NCI-H2107 treated with DMSO at 0.1 percent for 48 hours (cell line): ENCODE measurements around the gene LSAMP.

Source experiments
- DNase-seq: peaks from one replicate; lab custom pipeline; 2025; ENCODE audit not compliant: unreplicated experiment; lab: John Stamatoyannopoulos, UW

LSAMP gene

DNA sequence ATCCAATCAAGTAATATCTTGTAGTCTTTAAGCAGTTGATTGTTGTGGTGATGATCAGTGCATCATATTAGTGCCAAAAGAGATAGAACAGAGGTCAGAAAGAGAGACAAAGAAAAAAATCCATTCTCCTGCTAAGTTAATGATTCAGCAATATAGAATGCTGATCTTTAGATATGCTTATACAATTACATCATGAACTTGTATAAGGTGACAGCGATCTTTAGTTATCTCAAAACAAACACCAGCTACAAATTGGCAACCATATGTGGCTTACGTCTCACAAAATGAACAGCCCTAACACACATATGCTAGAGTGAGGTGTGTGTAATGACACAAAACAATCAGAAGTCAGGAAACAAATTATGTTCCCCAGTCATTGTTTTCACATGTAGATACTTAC lies 12.5 kb downstream of the LSAMP start:
- no peak for DNase-seq

DNA sequence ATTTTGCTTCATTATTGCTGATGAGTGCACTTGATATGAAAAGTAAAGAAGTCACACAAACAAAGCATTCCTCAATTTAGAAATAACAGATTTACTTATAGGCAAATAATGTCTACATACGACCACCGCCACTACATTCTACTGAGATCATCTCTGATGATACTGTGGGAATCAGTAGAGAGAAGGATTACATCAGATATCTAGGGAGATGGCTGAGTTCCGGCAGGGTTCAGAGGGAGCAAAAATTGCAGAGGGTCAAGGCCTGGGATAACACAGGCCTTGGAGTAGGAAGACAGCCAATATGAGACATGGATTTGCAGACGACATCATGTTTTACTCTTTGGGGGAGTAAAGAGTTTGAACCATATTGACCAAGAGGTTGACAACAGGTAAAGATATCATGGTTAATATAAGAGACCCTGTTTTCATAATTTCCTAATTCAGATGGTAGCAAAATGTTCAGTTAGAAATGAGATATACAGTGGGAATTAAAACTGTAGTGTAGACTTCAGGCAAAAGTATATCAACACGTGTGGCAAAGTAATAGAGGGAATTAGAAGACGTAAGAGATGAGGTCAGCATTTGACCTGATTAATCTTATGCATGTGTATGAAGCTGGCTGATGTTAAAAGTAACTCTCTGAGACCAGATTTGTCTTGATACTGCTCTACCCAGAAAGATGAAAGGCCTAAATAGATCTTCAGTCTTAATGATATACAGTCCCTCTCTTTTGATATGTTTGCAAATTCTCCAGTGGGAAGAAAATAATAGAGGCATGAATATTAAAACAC lies 15.6 kb downstream of the LSAMP start:
- DNase-seq: no peak

DNA sequence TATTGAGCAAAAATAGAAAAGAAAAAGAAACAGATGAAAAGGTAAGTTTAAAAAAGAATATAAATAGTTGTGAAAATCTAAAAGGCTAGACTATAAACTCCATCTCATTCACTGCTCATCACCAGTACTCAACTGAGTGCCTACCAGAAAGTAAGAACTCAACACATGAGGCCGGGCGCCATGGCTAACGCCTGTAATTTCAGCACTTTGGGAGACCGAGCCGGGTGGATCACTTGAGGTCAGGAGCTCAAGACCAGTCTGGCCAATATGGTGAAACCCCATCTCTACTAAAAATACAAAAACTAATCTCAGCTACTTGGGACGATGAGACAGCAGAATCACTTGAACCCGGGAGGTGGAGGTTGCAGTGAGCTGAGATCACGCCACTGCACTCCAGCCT lies 19.3 kb downstream of the LSAMP start:
- DNase-seq: no peak

DNA sequence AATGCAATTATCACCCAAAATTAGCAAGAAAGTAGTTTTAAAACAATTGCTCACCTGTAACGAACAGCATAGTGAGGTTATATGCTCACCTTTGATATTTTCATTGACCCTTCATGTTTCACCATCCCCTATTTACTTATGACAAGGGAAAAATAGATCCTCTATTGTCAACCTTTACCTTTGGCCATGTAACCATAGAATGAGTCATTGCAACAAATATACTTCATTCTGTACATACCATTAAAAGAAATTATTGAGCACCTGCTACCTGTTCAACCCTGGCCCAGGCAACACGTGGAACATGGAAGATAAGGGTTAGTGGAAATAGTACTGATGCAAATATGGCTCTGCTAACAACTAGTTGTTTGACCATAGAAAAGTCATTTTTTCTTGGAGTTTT lies 20.2 kb downstream of the LSAMP start:
- DNase-seq: no peak

DNA sequence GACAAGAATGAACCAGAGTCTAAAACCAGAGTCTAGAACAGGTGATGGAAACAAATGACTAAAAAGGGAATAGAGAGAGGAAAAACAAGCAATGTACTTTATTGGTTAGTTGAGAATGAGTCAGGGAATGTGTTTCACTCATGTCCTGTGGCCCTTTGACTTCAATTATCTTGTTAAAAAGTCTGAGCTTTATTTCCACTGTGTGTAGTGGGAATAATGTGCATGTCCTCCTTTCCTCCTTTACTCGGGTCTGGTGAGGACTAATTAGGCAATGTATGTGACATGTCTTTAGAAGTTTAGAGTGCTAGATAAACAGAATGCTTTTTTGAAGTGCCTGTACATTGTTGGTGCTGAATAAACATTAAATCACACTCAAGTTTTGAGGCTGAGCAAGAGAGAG lies 21.3 kb downstream of the LSAMP start:
- no peak for DNase-seq

DNA sequence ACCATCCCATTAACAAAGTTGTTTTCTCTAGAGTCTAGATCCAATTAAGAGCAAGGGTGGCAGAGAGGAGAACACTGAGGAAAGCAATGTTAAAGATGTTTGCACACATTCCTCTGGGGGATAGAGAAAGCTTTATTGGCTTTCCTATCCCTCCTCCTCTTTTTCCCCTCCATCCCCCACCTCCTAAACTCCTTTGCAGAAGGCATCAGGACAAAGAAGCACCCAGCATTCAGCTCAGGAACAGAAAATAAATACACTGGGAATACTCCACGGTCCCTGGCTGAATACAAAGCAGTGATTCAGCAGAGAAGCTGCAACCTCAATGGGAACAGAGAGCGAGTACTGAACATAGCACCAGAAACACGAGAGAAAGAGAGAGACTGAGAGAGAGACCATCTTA lies 21.9 kb downstream of the LSAMP start:
- DNase-seq: no peak

DNA sequence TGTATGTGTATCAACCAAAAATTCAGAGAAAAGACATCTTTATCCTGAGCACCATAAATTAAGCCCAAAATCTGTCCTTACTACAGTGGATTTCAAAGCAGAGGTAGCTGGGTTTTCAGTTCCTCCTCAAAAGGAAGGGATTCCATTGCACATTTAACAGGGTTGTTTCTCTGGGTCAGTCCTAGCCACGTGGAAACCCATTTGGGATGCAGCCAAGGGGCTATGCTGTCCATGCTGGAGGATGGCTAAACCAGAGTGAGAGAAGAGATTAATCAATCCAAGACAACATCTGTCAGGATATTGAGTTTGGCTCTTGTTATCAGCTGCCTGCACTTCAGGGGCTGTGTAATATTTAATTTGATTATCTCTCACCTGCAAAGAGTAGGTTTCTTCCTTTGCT lies 28.1 kb downstream of the LSAMP start:
- DNase-seq: no peak

DNA sequence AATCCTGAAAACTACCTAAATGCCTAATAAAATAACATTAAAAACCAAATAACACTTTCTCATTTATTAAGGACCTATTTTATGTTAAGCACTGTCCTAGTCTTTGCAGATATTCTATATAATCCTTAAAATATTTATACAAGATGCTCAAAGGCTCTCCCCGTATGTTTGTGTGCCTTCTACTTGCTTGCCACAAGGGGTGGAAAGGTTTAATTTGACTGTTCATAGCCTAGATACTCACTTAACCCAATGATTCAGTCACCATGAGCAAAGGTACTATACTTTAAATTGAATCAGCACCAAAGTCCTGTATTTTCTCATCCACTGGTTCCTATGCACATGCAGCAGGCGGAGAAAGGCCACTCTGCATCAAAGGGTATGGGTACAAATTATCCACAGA lies 32.0 kb downstream of the LSAMP start:
- DNase-seq: no peak

DNA sequence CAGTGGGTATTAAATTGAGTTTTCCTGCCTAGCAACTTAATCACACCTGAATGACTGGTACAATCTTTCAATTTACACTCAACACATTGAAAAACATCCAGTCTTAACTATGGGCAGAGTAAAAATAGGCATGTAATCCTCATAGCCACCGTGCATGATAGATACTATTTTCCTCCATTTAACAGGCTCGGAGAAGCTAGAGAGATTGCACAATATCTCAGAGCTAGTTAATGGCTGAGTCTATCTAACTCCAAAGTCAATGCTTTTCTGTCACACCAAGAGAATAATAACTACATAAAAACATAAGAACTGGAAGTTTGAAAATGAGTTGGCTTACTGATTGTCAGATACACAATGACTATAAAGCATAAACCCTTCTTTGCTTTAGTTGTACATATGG lies 36.8 kb downstream of the LSAMP start:
- DNase-seq: no peak

DNA sequence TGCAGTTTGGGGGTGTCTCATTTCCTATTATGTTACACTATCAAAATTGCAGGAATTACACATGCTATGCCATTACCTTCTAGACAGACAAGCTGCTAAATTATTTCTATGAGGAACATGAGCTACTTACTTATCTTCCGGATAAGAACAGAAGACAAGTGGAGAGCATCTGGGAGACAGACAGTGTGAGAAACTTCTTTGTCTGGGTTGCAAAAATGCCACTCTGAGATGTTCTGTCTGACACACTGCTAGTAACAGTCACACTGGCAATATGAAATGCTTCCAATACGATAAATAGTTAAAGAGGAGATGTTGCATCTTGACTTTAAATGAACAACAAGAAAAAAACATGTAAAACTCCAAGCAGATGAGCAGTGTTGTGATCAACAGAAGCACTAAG lies 40.1 kb downstream of the LSAMP start:
- no peak for DNase-seq

DNA sequence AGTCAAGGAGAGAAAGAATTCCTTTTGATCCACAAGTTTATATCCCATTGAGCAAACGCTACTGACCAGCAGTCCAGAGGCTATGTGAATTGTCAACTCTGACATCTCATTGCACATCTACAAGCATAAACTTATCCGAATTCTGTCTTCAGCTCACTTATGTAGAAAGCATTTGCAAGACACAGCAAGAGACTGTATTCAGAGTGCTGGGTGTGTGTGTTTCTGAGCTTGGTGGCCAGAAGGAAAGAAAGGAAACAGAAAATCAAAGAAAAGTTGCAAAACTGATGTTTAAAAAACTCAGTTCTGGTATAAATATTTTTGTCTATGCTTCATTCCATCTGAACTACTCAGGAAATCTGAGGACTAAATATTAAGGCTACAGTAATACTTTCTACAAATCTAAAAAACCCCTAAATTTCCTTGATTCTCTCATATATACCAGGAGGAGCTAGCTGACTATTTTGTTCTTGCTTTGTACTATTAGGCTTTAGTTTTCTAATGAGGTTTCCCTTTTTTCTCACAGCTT lies 45.5 kb downstream of the LSAMP start:
- no peak for DNase-seq

DNA sequence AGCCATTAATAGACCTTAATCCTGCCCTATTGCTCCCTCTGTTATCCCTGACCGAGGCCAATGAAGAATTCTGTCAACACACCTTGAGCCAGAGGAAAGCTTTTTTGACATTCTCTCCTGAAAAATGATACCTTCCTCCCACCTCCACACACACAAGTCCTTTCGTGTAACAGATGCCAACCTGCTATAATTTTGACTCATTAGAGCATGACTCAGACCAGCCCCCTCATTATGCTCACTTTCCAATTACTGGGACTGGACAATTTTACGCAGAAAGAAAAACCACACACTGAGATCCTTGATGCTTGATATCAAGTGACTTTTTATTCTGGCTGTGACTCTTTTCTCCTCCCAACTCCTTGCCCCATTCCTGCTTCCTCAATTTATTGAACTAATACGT lies 50.9 kb downstream of the LSAMP start:
- DNase-seq: peak; percentile 15

DNA sequence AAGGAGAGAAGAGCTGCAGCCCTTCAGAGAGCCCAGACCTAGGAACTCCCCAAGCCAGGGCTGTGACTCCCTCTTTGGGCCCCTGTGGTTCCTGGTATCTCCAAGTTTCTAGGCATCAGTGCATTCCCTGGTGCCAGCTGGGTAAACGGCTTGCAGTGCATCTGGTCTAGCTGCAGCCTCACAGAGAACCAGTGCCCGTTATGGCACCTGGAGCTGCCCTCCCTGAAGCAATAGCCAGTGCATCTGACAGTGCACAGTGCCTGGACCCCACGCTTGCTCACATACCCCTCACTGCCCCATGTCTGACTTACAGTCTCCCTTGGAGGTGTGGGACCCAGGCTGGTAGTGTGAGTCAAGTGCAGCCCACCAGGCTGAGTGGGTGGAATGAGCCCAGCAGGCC lies 52.1 kb downstream of the LSAMP start:
- DNase-seq: no peak

DNA sequence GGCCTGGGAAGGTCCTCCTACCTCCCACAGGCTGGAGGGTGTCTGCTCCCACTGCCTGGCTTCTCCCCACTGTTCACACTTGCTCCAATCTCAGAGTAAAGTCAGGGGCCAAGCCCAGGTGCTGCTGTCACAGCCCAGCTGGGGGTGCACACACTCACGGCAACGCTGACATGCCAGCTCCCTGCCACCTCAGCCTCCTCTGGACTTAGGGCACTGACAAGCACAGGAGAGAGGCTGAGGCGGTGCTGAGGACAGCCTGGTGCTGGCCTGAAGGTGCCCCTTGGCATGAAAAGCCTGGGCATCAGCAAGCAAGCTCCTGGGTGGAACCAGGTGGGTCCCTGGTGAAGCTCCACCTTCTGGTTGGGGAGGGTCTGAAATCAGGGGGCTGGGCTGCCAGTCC lies 53.0 kb downstream of the LSAMP start:
- DNase-seq: no peak

DNA sequence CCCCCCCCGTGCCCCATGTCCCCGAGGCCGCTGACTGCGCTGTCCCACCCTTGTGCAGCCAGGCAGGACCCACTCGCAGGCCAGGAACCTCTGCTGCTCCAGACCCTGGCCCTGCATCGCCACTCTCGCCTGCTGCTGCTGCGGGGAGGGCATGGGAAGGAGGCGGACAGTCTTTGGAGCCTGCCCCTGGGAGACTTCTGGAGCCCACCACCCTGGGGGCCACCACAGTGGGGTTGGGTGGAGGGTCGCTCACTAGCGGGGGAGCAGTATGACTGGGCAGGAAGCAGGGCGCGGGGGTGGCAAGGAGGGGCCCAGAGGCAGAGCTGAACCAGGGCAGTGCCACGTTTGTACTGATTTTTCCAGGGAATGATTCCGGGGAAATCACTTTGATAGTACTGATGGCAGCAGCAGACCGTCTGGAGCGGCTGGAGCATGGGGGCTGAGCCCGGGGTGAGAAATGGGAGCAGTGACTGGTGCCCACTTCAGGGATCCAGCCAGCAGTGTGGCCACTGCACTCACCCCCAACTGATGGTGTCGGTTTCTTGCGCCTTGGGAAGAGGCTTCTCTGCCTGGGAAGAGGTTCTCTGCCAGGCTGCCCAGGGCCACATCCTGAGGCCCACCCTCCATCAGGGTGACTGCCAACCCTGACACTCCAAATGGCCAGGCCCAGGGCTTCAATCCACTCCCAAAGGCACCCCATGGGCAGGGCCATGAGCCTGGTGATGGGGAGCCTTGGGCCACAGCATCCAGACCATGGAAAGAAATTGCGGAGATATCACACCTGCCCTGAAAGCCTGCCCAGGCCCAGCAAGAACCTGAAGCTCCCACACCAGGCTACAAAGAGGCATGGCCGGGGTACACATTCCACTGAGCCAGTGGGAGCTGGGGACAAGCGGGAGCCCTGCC lies 53.7 kb downstream of the LSAMP start:
- no peak for DNase-seq

DNA sequence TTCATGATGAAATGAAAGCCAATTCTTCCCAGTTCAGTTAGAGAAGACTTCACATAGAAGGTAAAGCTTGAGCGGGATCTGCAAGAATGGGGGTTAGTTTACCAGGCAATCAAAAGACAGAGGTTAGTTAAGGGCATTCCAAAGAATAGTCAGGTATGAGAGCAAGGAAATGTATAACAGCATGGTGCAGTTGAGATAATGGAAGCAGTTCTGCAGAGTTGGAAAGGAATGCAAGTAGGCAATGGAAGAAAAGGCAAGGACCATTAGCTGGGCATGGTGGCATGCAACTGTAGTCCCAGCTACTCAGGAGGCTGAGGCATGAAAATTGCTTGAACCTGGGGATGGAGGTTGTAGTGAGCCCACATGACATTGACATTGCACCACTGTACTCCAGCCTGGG lies 55.0 kb downstream of the LSAMP start:
- no peak for DNase-seq

DNA sequence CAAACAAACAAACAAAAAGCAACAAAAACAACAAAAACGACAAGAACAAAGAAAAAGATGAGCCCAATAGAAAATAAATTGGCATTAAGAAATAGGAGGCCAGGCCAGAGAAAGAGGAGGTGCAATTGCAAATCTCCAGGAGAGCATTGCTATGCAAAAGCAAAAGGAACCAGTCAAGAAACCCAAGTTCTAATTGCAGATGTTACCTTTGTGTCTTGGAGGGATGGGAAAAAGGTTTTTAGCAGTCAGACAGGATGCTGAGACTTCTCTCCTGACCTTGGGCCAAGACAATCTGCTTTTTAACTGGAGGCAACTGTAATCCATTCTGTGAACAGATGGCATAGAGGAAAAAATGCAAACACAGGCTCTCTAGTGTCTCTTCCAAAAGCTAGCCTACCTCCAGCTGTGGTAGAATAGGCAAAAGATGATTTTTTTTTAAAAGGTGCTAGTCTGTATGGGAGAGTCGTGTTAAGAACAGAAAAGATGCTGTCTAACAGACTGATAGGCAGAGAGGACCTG lies 56.4 kb downstream of the LSAMP start:
- DNase-seq: no peak

DNA sequence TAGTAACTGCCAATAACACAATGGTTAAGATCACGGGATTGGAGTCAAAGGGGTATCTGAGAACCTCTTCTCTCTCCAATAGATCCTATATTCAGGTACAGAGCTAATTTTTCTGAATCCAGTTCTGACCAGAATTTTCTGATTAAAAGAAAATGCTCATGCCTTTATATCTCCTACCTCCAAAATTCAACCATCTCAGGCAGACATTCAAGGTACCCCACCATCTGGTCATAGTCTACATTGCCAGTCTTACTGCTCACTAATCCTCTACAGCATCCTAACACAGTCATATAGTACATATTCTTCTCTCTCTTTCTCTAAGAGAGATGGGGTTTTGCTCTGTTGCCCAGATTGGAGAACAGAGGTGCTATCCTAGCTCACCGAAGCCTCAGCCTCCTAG lies 59.1 kb downstream of the LSAMP start:
- DNase-seq: no peak

DNA sequence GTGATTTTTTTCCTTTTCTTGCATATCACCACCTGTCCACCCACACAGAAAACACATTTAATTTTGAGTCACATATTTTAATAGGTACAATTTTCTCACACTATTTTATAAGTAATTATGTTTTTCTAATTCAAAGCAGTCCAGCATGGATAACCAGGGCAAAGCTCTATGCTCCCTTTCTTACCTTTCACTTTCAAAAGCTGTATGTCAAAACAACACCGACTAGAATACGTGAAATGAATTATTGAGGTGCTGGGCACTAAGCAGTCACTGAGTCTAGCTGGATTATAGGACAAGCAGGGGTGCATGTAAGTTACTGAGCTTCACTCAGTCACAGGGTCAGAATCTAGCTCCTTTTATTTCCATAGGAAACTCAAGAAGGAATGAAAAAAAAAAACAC lies 60.6 kb downstream of the LSAMP start:
- DNase-seq: no peak

DNA sequence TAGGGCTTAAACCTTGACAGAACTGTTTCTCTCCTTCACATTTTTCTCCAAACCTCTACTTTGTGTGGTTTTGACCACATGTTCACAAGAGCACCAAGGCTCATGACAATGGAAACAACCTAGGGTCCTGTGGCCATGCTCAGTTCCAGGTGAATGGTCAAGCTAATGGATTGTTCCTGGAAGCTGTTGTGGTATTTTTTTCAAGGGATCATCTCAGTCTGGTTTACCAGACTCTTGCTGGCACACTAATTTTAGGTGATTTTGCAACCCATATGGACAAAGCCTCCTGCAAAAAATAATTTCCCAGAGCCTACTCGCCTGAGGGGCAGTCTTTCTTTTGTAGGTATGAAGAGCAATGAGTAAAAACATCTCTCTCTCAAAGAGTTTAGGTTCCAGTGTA lies 67.2 kb downstream of the LSAMP start:
- no peak for DNase-seq

DNA sequence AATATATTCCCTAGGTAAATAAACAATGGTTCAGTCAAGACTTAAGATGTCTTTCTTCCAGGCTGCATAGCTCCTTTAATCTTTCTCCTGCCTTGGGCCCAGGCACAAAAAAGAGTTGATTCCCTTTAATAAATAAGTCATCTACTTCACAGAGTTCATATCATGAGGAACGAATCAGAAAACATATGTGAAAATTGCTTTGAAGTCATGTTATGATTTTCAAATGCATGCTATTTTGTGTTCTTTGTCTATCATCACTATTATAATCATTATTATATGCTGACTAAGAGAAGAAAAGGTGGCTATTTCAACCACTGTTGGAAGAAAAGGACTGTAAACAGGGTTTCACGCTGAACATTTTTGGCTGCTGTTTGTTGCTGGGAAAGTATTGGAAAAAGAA lies 70.4 kb downstream of the LSAMP start:
- no peak for DNase-seq
